Measurements from ENCODE around the gene SYDE1.

SYDE1 gene

DNA sequence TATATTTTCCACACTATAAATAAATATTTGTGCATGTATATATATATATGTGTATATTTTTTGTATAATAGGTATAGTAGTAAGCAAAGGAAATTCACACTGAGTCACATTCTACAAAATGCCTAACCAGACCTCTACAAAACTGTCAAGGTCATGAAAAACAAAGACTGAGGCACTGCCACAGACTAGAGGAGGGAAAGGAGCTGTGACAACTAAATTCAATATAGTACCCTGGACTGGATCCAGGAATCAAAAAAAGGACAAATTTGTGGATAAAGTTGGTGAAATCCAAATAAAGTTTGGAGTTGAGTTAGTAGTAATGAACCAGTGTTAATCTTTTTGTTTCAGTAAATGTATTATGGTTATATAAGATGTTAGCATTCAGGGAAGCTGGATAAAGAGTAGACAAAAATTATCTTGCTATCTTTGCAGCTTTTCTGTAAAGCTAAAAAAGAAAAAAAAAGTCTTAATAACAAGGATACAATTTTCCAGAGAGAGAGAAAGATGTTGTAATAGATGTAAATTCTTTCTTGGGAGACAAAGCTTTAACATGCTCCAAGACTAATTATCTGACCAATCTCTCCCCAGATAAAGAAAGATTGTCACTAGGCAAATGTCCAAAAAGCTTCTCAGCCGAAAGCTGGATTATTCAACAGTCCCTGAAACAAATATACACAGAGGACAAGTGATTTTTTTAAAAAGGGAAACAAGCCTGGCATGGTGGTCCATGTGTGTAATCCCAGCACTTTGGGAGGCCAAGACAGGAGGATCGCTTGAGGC, 19.1 kb downstream of the SYDE1 start:
- no peak for DNase-seq

- DNase-seq: no peak
Observed at GRCh38 chr19:15128162-15128770, 21.1 kb downstream of the SYDE1 start.

GRCh38 chr19:15129856-15130585, 22.8 kb downstream of the SYDE1 start:
- DNase-seq: peak; percentile 25

- DNase-seq: no peak
Observed at GRCh38 chr19:15136234-15136954, 29.2 kb downstream of the SYDE1 start.

- DNase-seq: no peak
Observed at GRCh38 chr19:15137777-15138176, 30.6 kb downstream of the SYDE1 start.

GRCh38 chr19:15138427-15138826, 31.2 kb downstream of the SYDE1 start:
- DNase-seq: no peak

DNA sequence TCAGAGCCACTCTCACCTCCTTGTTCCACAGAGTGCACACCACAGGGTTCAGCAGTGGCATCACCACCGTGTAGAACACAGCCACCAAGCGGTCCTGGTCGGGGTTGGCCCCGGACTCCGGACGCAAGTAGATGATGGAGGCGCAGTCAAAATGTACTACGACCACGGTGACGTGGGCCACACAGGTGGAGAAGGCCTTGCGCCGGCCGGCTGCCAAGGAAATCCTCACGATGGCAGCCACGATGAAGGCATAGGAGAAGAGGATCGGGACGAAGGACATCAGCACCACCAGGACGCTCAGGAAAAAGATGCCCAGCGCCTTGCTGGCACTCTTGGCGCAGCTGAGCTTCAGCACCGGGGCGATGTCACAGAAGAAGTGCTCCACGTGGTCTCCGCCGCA, 33.9 kb downstream of the SYDE1 start:
- no peak for DNase-seq

- no peak for DNase-seq
Observed at GRCh38 chr19:15142313-15142712, 35.1 kb downstream of the SYDE1 start.

DNA sequence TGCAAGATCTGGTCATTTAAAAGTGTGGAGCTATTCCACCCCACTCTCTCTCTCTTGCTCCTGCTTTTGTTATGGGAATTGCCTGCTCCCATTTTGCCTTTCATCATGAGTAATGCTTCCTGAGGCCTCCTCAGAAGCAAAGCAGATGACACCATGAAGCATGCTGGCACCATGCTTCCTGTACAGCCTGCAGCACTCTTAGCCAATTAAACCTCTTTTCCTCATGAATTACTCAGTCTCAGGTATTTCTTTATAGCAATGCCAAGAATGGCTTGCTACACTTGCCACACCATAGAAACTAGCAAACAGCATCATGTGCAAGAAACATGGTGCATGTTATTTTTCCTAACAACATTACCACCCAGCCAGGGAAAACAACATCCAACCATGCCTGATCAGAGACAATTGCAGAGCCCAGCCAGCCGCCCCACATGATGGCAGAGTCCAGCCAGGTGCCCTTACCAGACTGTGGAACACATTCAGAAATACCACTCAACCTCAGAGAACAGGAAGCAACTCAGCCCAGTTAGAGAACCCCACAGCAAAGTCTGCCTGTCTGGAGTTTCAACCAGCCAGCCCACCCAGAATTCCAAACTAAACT, 36.9 kb downstream of the SYDE1 start:
- DNase-seq: no peak

GRCh38 chr19:15147090-15147489, 39.9 kb downstream of the SYDE1 start:
- DNase-seq: no peak

- DNase-seq: no peak
Observed at GRCh38 chr19:15149737-15150136, 42.5 kb downstream of the SYDE1 start.

DNA sequence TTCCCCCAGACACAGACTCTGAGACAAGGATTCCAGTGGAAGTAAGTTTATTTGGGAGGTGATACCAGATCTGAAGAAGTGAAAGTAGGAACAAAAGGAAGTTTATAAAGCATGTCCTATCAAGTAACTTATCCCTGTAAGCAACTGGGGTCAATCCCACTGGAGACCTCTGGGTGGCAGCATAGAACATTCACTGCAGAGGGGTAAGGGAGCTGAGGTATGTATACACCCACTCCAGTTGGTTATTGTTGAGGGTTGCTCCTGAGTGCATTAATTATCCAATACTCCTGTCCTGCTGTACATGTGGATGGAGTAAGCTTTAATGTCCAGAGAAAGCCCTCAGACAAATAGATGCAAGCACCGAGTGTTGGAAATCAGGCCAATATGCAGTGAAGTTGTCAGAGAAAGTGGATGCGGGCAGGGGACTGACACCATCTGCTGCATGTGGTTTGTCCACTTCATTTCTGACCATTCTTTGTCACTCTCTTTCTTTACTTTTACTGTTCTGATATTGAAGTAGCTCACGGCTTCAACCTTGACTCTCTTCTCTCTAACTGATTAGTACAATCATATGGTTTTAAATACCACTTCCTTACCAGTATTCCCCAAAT, 46.9 kb downstream of the SYDE1 start:
- DNase-seq: peak; percentile 21

DNA sequence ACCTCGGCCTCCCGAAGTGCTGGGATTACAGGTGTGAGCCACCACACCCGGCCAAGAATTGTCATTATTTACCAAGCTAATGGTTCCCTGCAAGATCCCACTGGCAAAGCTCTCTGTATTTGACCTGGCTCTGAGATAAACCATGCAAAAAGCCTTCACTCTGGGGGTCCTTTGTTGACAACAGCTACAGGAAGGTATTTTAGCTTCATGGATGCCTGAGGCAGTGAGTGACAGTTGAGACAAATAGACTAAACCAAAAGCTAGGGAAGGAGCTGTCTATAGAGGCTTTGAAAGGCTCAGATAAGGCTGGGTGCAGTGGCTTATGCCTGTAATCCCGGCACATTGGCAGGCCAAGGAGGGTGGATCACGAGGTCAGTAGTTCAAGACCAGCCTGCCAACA, 48.1 kb downstream of the SYDE1 start:
- DNase-seq: no peak

- no peak for DNase-seq
Observed at GRCh38 chr19:15156391-15156790, 49.2 kb downstream of the SYDE1 start.

- no peak for DNase-seq
Observed at GRCh38 chr19:15159251-15159650, 52.0 kb downstream of the SYDE1 start.

- DNase-seq: no peak
Observed at GRCh38 chr19:15161028-15161984, 54.1 kb downstream of the SYDE1 start.
